ENCODE data around the gene KRTAP2-1. TPM values are rescaled to one million over a fixed set of nuclear protein-coding genes. Genes with fewer than 3 reads are reported as not detected.

Gene KRTAP2-1
- total and polyA plus RNA-seq, 7 donors: not detected

GRCh38 chr17:41024697-41025096 lies 22.4 kb downstream of the KRTAP2-1 start:
- intact Hi-C loops (cut with DNase I): no loop called here
- Histone ChIP-seq H3K4me1 (no peaks in the 10 kb centered on the region), H3K36me3 (ENCODE audit: insufficient read depth in 1 of 2, low read depth in 1 of 2) (no peaks in the 10 kb centered on the region), H3K4me3 (no peak overlapping the region), H3K27ac (no peak overlapping the region), H3K27me3 (ENCODE audit: insufficient read depth in 3 of 3, low read length in 2 of 3) (peaks cover 0 to 13% (median under 1%) of the 10 kb centered on the region in 3 donors), H3K9me3 (no peaks in the 10 kb centered on the region)
- 77 to 89% (median 79%) methylated on average over 3 of the region's 3 CpGs for WGBS, 3 donors
- DNase-seq (no peak), ATAC-seq (no peak)
- TF ChIP-seq, protein P1, sequence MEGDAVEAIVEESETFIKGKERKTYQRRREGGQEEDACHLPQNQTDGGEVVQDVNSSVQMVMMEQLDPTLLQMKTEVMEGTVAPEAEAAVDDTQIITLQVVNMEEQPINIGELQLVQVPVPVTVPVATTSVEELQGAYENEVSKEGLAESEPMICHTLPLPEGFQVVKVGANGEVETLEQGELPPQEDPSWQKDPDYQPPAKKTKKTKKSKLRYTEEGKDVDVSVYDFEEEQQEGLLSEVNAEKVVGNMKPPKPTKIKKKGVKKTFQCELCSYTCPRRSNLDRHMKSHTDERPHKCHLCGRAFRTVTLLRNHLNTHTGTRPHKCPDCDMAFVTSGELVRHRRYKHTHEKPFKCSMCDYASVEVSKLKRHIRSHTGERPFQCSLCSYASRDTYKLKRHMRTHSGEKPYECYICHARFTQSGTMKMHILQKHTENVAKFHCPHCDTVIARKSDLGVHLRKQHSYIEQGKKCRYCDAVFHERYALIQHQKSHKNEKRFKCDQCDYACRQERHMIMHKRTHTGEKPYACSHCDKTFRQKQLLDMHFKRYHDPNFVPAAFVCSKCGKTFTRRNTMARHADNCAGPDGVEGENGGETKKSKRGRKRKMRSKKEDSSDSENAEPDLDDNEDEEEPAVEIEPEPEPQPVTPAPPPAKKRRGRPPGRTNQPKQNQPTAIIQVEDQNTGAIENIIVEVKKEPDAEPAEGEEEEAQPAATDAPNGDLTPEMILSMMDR (IDR thresholded peaks at IDR 0.05): no peak

DNA sequence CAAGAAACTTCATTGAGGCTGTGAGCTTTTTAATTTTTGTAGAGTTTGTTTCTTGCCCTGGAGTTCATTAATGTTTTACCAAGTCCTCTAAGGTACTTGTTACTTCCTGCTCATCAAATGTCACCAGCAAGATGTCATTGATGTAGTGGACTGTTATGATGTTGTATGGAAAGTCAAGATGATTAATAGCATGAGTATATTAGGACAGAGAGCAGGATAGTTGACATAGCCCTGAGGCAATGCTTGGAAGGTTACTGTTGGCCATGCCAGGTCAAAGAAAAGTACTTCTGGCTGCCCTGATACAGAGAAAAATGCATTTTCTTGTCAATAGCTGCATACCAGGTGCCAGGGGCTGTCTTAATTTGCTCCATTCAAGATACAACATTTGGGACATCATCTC lies 26.8 kb downstream of the KRTAP2-1 start:
- ATAC-seq (no peak), DNase-seq (no peak)
- Histone ChIP-seq H3K27ac (no peak overlapping the region), H3K4me3 (no peak overlapping the region), H3K4me1 (no peaks in the 10 kb centered on the region), H3K36me3 (ENCODE audit: insufficient read depth in 1 of 2, low read depth in 1 of 2) (no peaks in the 10 kb centered on the region), H3K27me3 (ENCODE audit: insufficient read depth in 3 of 3, low read length in 2 of 3) (no peaks in the 10 kb centered on the region), H3K9me3 (no peaks in the 10 kb centered on the region)
- TF ChIP-seq, protein P1 (IDR thresholded peaks at IDR 0.05): no peak
- intact Hi-C loops (cut with DNase I): no loop called here

GRCh38 chr17:41019415-41019814 lies 27.7 kb downstream of the KRTAP2-1 start:
- Histone ChIP-seq H3K27me3 (ENCODE audit: insufficient read depth in 3 of 3, low read length in 2 of 3) (no peaks in the 10 kb centered on the region), H3K36me3 (ENCODE audit: insufficient read depth in 1 of 2, low read depth in 1 of 2) (no peaks in the 10 kb centered on the region), H3K9me3 (no peaks in the 10 kb centered on the region), H3K4me3 (no peak overlapping the region), H3K27ac (no peak overlapping the region), H3K4me1 (no peaks in the 10 kb centered on the region)
- TF ChIP-seq, protein P1 (IDR thresholded peaks at IDR 0.05): no peak
- WGBS, 3 donors: 88 to 90% (median 90%) methylated on average over 3 of the region's 3 CpGs
- ATAC-seq (no peak), DNase-seq (no peak)
- intact Hi-C loops (cut with DNase I): no loop called here

DNA sequence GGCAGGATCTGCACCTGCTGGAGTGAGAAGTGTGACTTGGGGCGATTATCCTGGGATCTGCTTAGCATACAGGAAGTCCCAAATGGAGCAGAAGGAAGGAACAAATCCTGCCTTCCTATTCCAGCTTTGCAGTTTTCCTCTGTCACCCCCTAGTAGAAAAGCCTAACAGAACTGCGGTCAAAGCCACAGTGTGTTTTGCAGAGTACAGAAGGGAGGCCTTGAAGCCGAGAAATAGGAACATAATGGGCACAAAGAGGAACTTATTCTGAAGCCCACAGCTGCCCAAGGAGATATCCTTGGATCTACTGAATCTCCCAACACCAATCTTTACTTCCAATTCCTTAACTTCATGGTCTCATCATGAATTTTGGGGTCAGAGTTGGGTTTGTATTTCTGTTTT lies 28.6 kb downstream of the KRTAP2-1 start:
- 77 to 85% (median 82%) methylated on average over 3 of the region's 3 CpGs for WGBS, 3 donors
- no peaks in the 10 kb centered on the region for H3K4me1 ChIP-seq

More for the DNA sequence above, 28.6 kb downstream of the KRTAP2-1 start:
- no peak for DNase-seq
- intact Hi-C loops (cut with DNase I): no loop called here
- TF ChIP-seq, protein P1 (IDR thresholded peaks at IDR 0.05): no peak
- H3K36me3 ChIP-seq (ENCODE audit: insufficient read depth in 1 of 2, low read depth in 1 of 2): no peaks in the 10 kb centered on the region
- no peaks in the 10 kb centered on the region for H3K27me3 ChIP-seq (ENCODE audit: insufficient read depth in 3 of 3, low read length in 2 of 3)
- ATAC-seq: no peak
- H3K4me3 ChIP-seq: no peak overlapping the region
- H3K9me3 ChIP-seq: no peaks in the 10 kb centered on the region
- H3K27ac ChIP-seq: no peak overlapping the region

Measured in psoas muscle (tissue), 8 donors.